Lower leg skin (tissue), 4 donors: ENCODE measurements around the gene NELL1. TPM values are rescaled to one million over a fixed set of nuclear protein-coding genes. Genes with fewer than 3 reads are reported as not detected.

Source experiments
- DNase-seq, 2 donors: peaks; one replicate each; pipeline ENCODE4 v3.0.0-alpha.2; 2019; ENCODE audit warnings: low spot score in 2 of 2
- H3K4me3 ChIP-seq: fragments of 200-600 bp; sonication (generic); 2 replicates; pipeline ENCODE4 v1.5.1; 2017; ENCODE audit warnings: mild to moderate bottlenecking, low read depth; ENCODE audit not compliant: poor library complexity, severe bottlenecking
- POLR2A ChIP-seq, 2 donors: fragments of 450-650 bp; IDR thresholded peaks; one replicate each; pipeline ENCODE4 v1.6.1; 2016 to 2017; ENCODE audit warnings: antibody characterized with exemption in 2 of 2, mild to moderate bottlenecking in 1 of 2, moderate library complexity in 1 of 2
- WGBS, 2 donors: methylation state at CpG; one replicate each; pipeline ENCODE4 v1.1.5; 2018; 5-methylcytosine and 5-hydroxymethylcytosine counted together
- intact Hi-C: fragments of 100-400 bp; cut with DNase I; formaldehyde crosslinking; loops from one replicate; pipeline ENCODE4 v1.15.0; 2023; ENCODE audit warnings: low total_unique reads
- total RNA-seq, 4 donors: library from RNA; depleted of rRNA; stranded (reverse); fragments of >200 nt; gene quantifications; one replicate each; pipeline ENCODE4 v1.1.0, GENCODE V29; 2016
- TF ChIP-seq, protein P1 (sequence below), 3 donors: fragments of 450-650 bp; IDR thresholded peaks; one replicate each; pipeline ENCODE4 v1.5.1; 2016; ENCODE audit warnings: antibody characterized with exemption in 3 of 3, mild to moderate bottlenecking in 3 of 3, moderate library complexity in 2 of 3

NELL1 gene
- total RNA-seq, 4 donors from 2014 or later, result 0.12 to 0.29 (median 0.14) TPM

DNA sequence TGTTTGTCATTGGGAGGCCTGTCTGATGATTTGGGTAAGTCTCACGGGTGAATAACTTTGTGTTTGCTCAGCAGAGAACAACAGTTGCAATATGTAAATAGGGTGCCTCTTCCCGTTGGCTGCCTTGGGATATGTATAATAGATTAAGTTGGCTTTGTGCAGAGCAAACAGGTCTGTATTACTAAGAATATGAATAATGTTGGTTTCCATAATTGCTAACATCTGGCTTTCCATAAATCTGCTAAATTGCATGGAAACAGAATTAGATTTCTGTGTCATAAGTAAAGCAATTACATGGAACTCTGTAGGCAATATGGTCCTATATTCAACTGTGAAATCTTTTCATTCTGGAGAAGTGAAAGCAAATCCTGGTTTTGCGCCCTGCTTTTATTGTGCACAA, 887.5 kb downstream of the NELL1 start:
- no peak for DNase-seq
- no peak for TF ChIP-seq POLR2A (IDR thresholded peaks at IDR 0.05)
- TF ChIP-seq, protein P1, sequence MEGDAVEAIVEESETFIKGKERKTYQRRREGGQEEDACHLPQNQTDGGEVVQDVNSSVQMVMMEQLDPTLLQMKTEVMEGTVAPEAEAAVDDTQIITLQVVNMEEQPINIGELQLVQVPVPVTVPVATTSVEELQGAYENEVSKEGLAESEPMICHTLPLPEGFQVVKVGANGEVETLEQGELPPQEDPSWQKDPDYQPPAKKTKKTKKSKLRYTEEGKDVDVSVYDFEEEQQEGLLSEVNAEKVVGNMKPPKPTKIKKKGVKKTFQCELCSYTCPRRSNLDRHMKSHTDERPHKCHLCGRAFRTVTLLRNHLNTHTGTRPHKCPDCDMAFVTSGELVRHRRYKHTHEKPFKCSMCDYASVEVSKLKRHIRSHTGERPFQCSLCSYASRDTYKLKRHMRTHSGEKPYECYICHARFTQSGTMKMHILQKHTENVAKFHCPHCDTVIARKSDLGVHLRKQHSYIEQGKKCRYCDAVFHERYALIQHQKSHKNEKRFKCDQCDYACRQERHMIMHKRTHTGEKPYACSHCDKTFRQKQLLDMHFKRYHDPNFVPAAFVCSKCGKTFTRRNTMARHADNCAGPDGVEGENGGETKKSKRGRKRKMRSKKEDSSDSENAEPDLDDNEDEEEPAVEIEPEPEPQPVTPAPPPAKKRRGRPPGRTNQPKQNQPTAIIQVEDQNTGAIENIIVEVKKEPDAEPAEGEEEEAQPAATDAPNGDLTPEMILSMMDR (IDR thresholded peaks at IDR 0.05), result no peak
- intact Hi-C loops, result no loop called here
- H3K4me3 ChIP-seq, result no peak overlapping the region
- WGBS, 2 donors, result 36 to 45% methylated on average over 3 of the region's 3 CpGs

DNA sequence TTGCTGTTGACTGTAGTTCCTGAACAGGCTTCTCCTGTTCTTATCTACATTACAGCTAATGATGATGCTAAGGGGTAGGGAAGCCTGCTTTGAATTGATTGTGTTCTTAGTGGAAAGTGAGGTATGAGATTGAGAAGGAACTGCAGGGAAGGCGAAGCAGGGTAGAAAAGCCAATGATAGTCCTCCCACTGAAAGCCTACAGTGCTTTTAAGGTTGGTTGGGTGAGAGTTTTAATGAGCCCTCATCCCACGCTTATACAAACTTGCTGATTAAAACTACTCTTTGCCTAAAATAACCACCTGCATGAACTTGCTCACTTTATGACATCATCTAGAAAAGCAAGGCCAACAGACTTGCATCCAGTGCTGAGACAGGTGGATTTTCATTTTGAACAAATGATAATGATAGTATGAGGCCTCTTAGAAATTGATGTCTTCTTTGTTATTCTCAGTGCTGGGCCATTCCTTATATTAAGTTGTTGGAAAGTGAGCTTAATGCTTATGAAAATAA, 891.1 kb downstream of the NELL1 start:
- DNase-seq, result no peak
- intact Hi-C loops, result no loop called here
- TF ChIP-seq POLR2A (IDR thresholded peaks at IDR 0.05), result no peak
- 52 to 74% methylated on average over 2 of the region's 2 CpGs for WGBS, 2 donors
- no peak overlapping the region for H3K4me3 ChIP-seq

DNA sequence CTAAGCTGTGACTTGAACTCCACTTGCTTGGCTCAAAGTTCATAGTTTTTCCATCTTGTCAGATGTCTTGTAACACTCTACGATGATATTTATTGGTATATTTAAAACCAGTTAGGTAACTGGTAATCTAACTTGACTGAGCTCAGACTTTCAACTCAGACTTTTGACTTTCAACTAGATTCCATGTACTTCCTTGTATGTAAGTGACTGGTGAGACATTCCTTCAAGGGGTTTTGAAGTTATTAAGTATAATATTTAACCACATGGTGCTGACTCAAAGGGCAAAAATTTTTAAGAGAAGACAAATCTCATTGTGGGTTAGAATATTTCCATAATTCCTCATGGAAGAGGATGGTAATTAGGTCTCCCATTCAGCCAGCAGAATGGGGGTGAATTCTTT, 892.2 kb downstream of the NELL1 start:
- no peak overlapping the region for H3K4me3 ChIP-seq
- no peak for DNase-seq
- intact Hi-C loops, result no loop called here
- TF ChIP-seq POLR2A (IDR thresholded peaks at IDR 0.05), result no peak
- TF ChIP-seq, protein P1 (IDR thresholded peaks at IDR 0.05), result no peak
- 65 to 72% methylated on average over 1 of the region's 1 CpG for WGBS, 2 donors

DNA sequence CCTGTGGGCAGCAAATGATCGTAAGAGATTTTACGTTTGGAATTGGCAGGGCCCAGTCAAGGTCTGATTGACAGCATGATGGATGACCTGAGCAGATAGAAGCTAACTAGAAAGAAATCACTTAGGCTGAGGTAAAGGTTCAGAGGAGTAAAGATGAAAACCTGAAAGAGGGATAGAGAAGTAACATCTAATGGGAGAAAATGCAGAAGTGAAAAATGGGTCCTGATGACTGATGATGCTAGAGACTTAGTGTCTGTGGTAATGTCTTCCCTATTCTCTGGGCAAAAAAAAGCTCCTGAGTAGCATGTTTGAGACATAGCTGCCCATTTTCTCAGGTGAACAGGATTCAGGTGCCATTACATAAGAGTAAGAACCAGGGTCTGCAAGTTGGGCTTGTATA, 894.7 kb downstream of the NELL1 start:
- intact Hi-C loops, result no loop called here

DNA sequence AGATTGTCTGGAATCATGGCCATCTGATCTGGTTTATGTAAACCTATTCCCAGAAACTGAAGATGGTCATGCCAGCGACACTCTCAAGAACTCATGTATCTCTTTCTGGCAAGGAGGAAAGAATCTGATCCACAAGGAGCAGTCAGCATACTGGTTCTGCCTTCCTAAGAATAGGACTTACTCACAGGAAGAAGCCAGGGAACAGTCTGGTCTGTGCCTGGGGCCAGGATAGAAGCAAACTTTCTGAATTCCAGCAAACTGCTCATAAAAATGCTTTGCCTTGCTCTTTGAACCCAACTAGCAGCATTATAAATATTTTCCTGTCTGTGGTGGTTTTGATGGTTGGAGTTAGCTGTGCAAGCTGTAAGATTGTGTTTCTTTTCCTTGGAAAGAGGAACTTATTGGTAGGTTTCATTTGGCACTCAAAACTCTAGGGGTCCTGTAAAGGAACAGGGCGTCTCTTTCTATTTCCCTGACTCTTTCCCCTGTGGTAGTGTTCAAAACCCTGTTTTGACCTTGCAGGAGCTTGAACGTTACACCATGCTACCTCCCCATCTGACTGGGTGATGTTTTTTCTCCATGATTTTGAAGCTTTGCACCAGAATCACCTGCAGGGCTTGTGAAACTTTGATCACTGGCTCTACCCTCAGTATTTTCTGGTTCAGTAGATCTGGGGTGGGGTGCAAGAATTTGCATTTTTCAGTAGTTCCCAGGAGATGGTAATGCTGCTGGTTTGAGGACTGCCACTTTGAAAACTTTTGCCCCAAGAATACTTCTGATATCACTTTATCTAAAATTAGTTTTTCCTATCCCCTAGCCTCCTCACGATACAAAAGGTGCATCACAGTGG, 895.7 kb downstream of the NELL1 start:
- no peak for DNase-seq
- intact Hi-C loops, result no loop called here
- WGBS, 2 donors, result 73 to 79% methylated on average over 4 of the region's 4 CpGs
- TF ChIP-seq POLR2A (IDR thresholded peaks at IDR 0.05), result no peak
- TF ChIP-seq, protein P1 (IDR thresholded peaks at IDR 0.05), result no peak
- H3K4me3 ChIP-seq, result no peak overlapping the region

More for the DNA sequence above, 894.7 kb downstream of the NELL1 start:
- DNase-seq, result no peak
- H3K4me3 ChIP-seq, result no peak overlapping the region
- TF ChIP-seq, protein P1 (IDR thresholded peaks at IDR 0.05), result no peak
- no peak for TF ChIP-seq POLR2A (IDR thresholded peaks at IDR 0.05)
- 62 to 64% methylated on average over 2 of the region's 2 CpGs for WGBS, 2 donors

DNA sequence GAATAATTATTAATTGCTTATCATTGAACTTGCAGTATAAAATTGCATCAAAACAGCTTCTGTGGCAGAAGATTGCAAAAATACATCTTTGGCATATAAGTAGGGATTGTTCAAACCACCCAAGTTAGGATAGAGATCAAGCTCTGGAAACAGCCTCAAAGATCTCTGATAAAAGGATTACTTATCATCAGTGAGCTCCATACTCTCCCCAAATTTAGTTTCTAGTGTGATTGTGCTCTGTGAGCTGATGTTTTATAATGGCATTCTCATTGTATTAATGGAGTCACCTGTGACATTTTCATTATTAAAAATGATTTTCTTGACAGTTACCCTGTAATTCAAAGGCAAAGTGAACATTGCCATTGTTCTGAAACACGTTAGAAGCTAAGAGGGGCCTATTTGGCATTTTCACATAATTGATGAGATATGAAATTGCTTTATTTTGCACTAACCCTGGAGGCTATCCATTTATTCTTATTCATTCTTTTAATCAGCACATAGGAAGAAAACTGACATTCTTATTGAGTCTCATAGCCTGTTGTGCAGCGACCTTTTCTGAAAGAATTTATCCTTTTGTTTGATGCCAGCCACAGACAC, 897.2 kb downstream of the NELL1 start:
- WGBS, 2 donors, result 62 to 79% methylated on average over 2 of the region's 2 CpGs
- H3K4me3 ChIP-seq, result no peak overlapping the region
- no peak for DNase-seq
- intact Hi-C loops, result no loop called here
- no peak for TF ChIP-seq POLR2A (IDR thresholded peaks at IDR 0.05)
- TF ChIP-seq, protein P1 (IDR thresholded peaks at IDR 0.05), result no peak
